Dendritic cell treated with granulocyte-macrophage colony-stimulating factor and Interleukin-4, amounts not matched to agents 40 ng/mL and 50 ng/mL, for 4 days (primary cell): Measurements from ENCODE around the gene KMT2C.

Experiments used
- H3K27ac Mint-ChIP-seq: one replicate; pipeline ENCODE4 v1.8.0; 2022; ENCODE audit warnings: mild to moderate bottlenecking, mixed read lengths
- H3K27me3 Mint-ChIP-seq: one replicate; pipeline ENCODE4 v1.8.0; 2022; ENCODE audit warnings: mild to moderate bottlenecking, mixed read lengths
- H3K36me3 Mint-ChIP-seq: one replicate; pipeline ENCODE4 v1.8.0; 2022; ENCODE audit warnings: low read depth, mixed read lengths
- H3K4me1 Mint-ChIP-seq: one replicate; pipeline ENCODE4 v1.8.0; 2022; ENCODE audit warnings: low read depth, mixed read lengths
- H3K4me3 Mint-ChIP-seq: one replicate; pipeline ENCODE4 v1.8.0; 2022; ENCODE audit warnings: mild to moderate bottlenecking, moderate library complexity, mixed read lengths
- H3K9me3 Mint-ChIP-seq: one replicate; pipeline ENCODE4 v1.8.0; 2022; ENCODE audit warnings: mixed read lengths
- intact Hi-C: fragments of 100-400 bp; cut with micrococcal nuclease; formaldehyde crosslinking; loops from one replicate; pipeline ENCODE4 v1.15.0; 2022

KMT2C gene

GRCh38 chr7:152145853-152146466 is 289.8 kb downstream of the KMT2C start:
- no peak overlapping the region for H3K27ac Mint-ChIP-seq
- no peaks in the 10 kb centered on the region for H3K9me3 Mint-ChIP-seq
- H3K36me3 Mint-ChIP-seq: peaks cover 95% of the 10 kb centered on the region
- H3K27me3 Mint-ChIP-seq: no peaks in the 10 kb centered on the region
- H3K4me3 Mint-ChIP-seq: no peak overlapping the region
- no peaks in the 10 kb centered on the region for H3K4me1 Mint-ChIP-seq
- intact Hi-C loops: no loop called here

GRCh38 chr7:152144557-152145245 is 291.1 kb downstream of the KMT2C start:
- H3K4me1 Mint-ChIP-seq: no peaks in the 10 kb centered on the region
- no peak overlapping the region for H3K27ac Mint-ChIP-seq
- intact Hi-C loops: no loop called here
- H3K27me3 Mint-ChIP-seq: no peaks in the 10 kb centered on the region
- H3K4me3 Mint-ChIP-seq: no peak overlapping the region
- peaks cover 97% of the 10 kb centered on the region for H3K36me3 Mint-ChIP-seq
- no peaks in the 10 kb centered on the region for H3K9me3 Mint-ChIP-seq

- Mint-ChIP-seq H3K9me3 (no peaks in the 10 kb centered on the region), H3K27ac (no peak overlapping the region), H3K27me3 (no peaks in the 10 kb centered on the region), H3K4me3 (no peak overlapping the region), H3K4me1 (no peaks in the 10 kb centered on the region), H3K36me3 (peaks cover 97% of the 10 kb centered on the region)
- intact Hi-C loops: no loop called here
Measured at GRCh38 chr7:152142976-152143595, 292.7 kb downstream of the KMT2C start.

GRCh38 chr7:152140560-152140959 is 295.2 kb downstream of the KMT2C start:
- no peaks in the 10 kb centered on the region for H3K4me1 Mint-ChIP-seq
- no peak overlapping the region for H3K4me3 Mint-ChIP-seq
- H3K27me3 Mint-ChIP-seq: no peaks in the 10 kb centered on the region
- intact Hi-C loops: no loop called here
- H3K36me3 Mint-ChIP-seq: peaks cover 96% of the 10 kb centered on the region
- no peaks in the 10 kb centered on the region for H3K9me3 Mint-ChIP-seq
- no peak overlapping the region for H3K27ac Mint-ChIP-seq

GRCh38 chr7:152140067-152140466 is 295.7 kb downstream of the KMT2C start:
- intact Hi-C loops: no loop called here
- no peak overlapping the region for H3K27ac Mint-ChIP-seq
- no peaks in the 10 kb centered on the region for H3K4me1 Mint-ChIP-seq
- no peaks in the 10 kb centered on the region for H3K27me3 Mint-ChIP-seq
- H3K36me3 Mint-ChIP-seq: peaks cover 91% of the 10 kb centered on the region
- no peaks in the 10 kb centered on the region for H3K9me3 Mint-ChIP-seq
- no peak overlapping the region for H3K4me3 Mint-ChIP-seq

- Mint-ChIP-seq H3K4me1 (no peaks in the 10 kb centered on the region), H3K27me3 (no peaks in the 10 kb centered on the region), H3K4me3 (no peak overlapping the region), H3K9me3 (no peaks in the 10 kb centered on the region), H3K36me3 (peaks cover 82% of the 10 kb centered on the region), H3K27ac (no peak overlapping the region)
- intact Hi-C loops: no loop called here
Measured at GRCh38 chr7:152137476-152138025, 298.3 kb downstream of the KMT2C start.

- no peak overlapping the region for H3K4me3 Mint-ChIP-seq
- no peaks in the 10 kb centered on the region for H3K4me1 Mint-ChIP-seq
- H3K27ac Mint-ChIP-seq: peak overlapping the region; percentile 11
- peaks cover 82% of the 10 kb centered on the region for H3K36me3 Mint-ChIP-seq
- H3K9me3 Mint-ChIP-seq: no peaks in the 10 kb centered on the region
- H3K27me3 Mint-ChIP-seq: no peaks in the 10 kb centered on the region
- intact Hi-C loops: no loop called here
Measured at GRCh38 chr7:152136686-152137085, 299.1 kb downstream of the KMT2C start.

GRCh38 chr7:152133804-152134203 is 302.0 kb downstream of the KMT2C start:
- intact Hi-C loops: no loop called here
- no peak overlapping the region for H3K4me3 Mint-ChIP-seq
- H3K27me3 Mint-ChIP-seq: no peaks in the 10 kb centered on the region
- no peak overlapping the region for H3K27ac Mint-ChIP-seq
- peaks cover 82% of the 10 kb centered on the region for H3K36me3 Mint-ChIP-seq
- H3K4me1 Mint-ChIP-seq: no peaks in the 10 kb centered on the region
- no peaks in the 10 kb centered on the region for H3K9me3 Mint-ChIP-seq

GRCh38 chr7:152132812-152133211 is 303.0 kb downstream of the KMT2C start:
- Mint-ChIP-seq H3K4me1 (no peaks in the 10 kb centered on the region), H3K36me3 (peaks cover 82% of the 10 kb centered on the region), H3K9me3 (no peaks in the 10 kb centered on the region), H3K27ac (no peak overlapping the region), H3K4me3 (no peak overlapping the region), H3K27me3 (no peaks in the 10 kb centered on the region)
- intact Hi-C loops: no loop called here

- intact Hi-C loops: no loop called here
- Mint-ChIP-seq H3K4me3 (no peak overlapping the region), H3K27ac (no peak overlapping the region)
Measured at GRCh38 chr7:152131981-152132494, 303.8 kb downstream of the KMT2C start.

GRCh38 chr7:152130658-152131590 is 304.9 kb downstream of the KMT2C start:
- peaks cover 80% of the 10 kb centered on the region for H3K36me3 Mint-ChIP-seq
- H3K27ac Mint-ChIP-seq: no peak overlapping the region
- no peaks in the 10 kb centered on the region for H3K4me1 Mint-ChIP-seq
- no peak overlapping the region for H3K4me3 Mint-ChIP-seq
- H3K27me3 Mint-ChIP-seq: no peaks in the 10 kb centered on the region
- no peaks in the 10 kb centered on the region for H3K9me3 Mint-ChIP-seq
- intact Hi-C loops: no loop called here

More at GRCh38 chr7:152131981-152132494, 303.8 kb downstream of the KMT2C start:
- Mint-ChIP-seq H3K36me3 (peaks cover 82% of the 10 kb centered on the region), H3K9me3 (no peaks in the 10 kb centered on the region), H3K4me1 (no peaks in the 10 kb centered on the region), H3K27me3 (no peaks in the 10 kb centered on the region)

- Mint-ChIP-seq H3K36me3 (peaks cover 92% of the 10 kb centered on the region), H3K9me3 (no peaks in the 10 kb centered on the region), H3K4me1 (no peaks in the 10 kb centered on the region), H3K27me3 (no peaks in the 10 kb centered on the region), H3K27ac (no peak overlapping the region), H3K4me3 (no peak overlapping the region)
- intact Hi-C loops: no loop called here
Measured at GRCh38 chr7:152129682-152130081, 306.1 kb downstream of the KMT2C start.

- no peak overlapping the region for H3K27ac Mint-ChIP-seq
- H3K4me1 Mint-ChIP-seq: no peaks in the 10 kb centered on the region
- H3K27me3 Mint-ChIP-seq: no peaks in the 10 kb centered on the region
- H3K4me3 Mint-ChIP-seq: no peak overlapping the region
- H3K9me3 Mint-ChIP-seq: no peaks in the 10 kb centered on the region
- H3K36me3 Mint-ChIP-seq: peaks cover 94% of the 10 kb centered on the region
- intact Hi-C loops: no loop called here
Measured at GRCh38 chr7:152128741-152129461, 306.9 kb downstream of the KMT2C start.
